Smooth muscle cell (in vitro differentiated cells): Measurements from ENCODE around the gene MEFV. TPM values are rescaled to one million over a fixed set of nuclear protein-coding genes. Genes with fewer than 3 reads are reported as not detected.

Source experiments
- DNase-seq: peaks from one replicate; lab custom pipeline; 2025; ENCODE audit not compliant: unreplicated experiment; lab: John Stamatoyannopoulos, UW
- H2AFZ ChIP-seq: fragments of 200-600 bp; sonication (generic); 2 replicates; pipeline ENCODE4 v1.6.0; 2016; ENCODE audit warnings: antibody characterized with exemption, low read depth, mild to moderate bottlenecking
- H3F3A ChIP-seq: fragments of 200-600 bp; sonication (generic); 2 replicates; pipeline ENCODE4 v1.6.0; 2017; ENCODE audit warnings: antibody characterized with exemption, low read depth
- H3K27ac ChIP-seq: fragments of 200-600 bp; sonication (generic); 2 replicates; pipeline ENCODE4 v1.5.1; 2016; ENCODE audit warnings: low read depth, mild to moderate bottlenecking
- H3K27me3 ChIP-seq: fragments of 200-600 bp; sonication (generic); 2 replicates; pipeline ENCODE4 v1.6.1; 2016; ENCODE audit warnings: low read depth, mild to moderate bottlenecking
- H3K36me3 ChIP-seq: fragments of 200-600 bp; sonication (generic); 2 replicates; pipeline ENCODE4 v1.5.1; 2016; ENCODE audit warnings: low read depth
- H3K4me1 ChIP-seq: fragments of 200-600 bp; sonication (generic); 2 replicates; pipeline ENCODE4 v1.5.1; 2016; ENCODE audit warnings: low read depth
- H3K4me2 ChIP-seq: fragments of 200-600 bp; sonication (generic); 2 replicates; pipeline ENCODE4 v1.6.0; 2016; ENCODE audit warnings: mild to moderate bottlenecking
- H3K4me3 ChIP-seq: fragments of 200-600 bp; sonication (generic); 2 replicates; pipeline ENCODE4 v1.5.1; 2016; ENCODE audit warnings: mild to moderate bottlenecking
- H3K79me2 ChIP-seq: fragments of 200-600 bp; sonication (generic); 2 replicates; pipeline ENCODE4 v1.6.0; 2016; ENCODE audit warnings: low read depth, mild to moderate bottlenecking
- H3K9ac ChIP-seq: fragments of 200-600 bp; sonication (generic); 2 replicates; pipeline ENCODE4 v1.6.0; 2016; ENCODE audit warnings: low read depth
- H3K9me3 ChIP-seq: fragments of 200-600 bp; sonication (generic); replicated peaks from 2 replicates; pipeline ENCODE4 v1.5.1; 2016; ENCODE audit warnings: low read depth
- H4K20me1 ChIP-seq: fragments of 200-600 bp; sonication (generic); 2 replicates; pipeline ENCODE4 v1.6.0; 2016; ENCODE audit warnings: low read depth
- CTCF ChIP-seq: fragments of 200-600 bp; sonication (generic); IDR thresholded peaks from 2 replicates; pipeline ENCODE4 v1.5.1; 2017; ENCODE audit warnings: borderline replicate concordance, mild to moderate bottlenecking, antibody characterized with exemption; ENCODE audit not compliant: insufficient read depth, poor library complexity, severe bottlenecking
- WGBS: methylation state at CpG from one replicate; pipeline ENCODE4 v1.1.7; 2016; ENCODE audit warnings: low lambda C conversion rate; 5-methylcytosine and 5-hydroxymethylcytosine counted together
- polyA plus RNA-seq: library from polyadenylated mRNA; unstranded; fragments of >200 nt; fragmentation: Nextera tagmentation; extraction: Ambion mirVana; gene quantifications from 2 replicates; pipeline ENCODE4 v1.2.1, GENCODE V29; 2016
- total RNA-seq: library from RNA; depleted of rRNA; stranded (reverse); fragments of >200 nt; gene quantifications from 2 replicates; pipeline ENCODE4 v1.2.3, GENCODE V29; 2014

The MEFV gene
- total and polyA plus RNA-seq, 2 experiments from 2014 or later: not detected

GRCh38 chr16:3195975-3196374, 60.5 kb downstream of the MEFV start:
- H3K4me1 ChIP-seq: peaks cover 1% of the 10 kb centered on the region
- no peaks in the 10 kb centered on the region for H3K9me3 ChIP-seq
- no peak overlapping the region for H3K9ac ChIP-seq
- peaks cover 25% of the 10 kb centered on the region for H3K27me3 ChIP-seq
- no peak for TF ChIP-seq CTCF
- H3K27ac ChIP-seq: no peak overlapping the region
- no peaks in the 10 kb centered on the region for H3K79me2 ChIP-seq
- 66% methylated on average over 10 of the region's 10 CpGs for WGBS
- no peak overlapping the region for H3K4me3 ChIP-seq
- no peak for DNase-seq
- no peak overlapping the region for H3K4me2 ChIP-seq
- no peaks in the 10 kb centered on the region for H3K36me3 ChIP-seq
- no peak overlapping the region for H2AFZ ChIP-seq
- peaks cover 4% of the 10 kb centered on the region for H3F3A ChIP-seq
- no peaks in the 10 kb centered on the region for H4K20me1 ChIP-seq

GRCh38 chr16:3194792-3195191, 61.6 kb downstream of the MEFV start:
- no peak overlapping the region for H3K4me2 ChIP-seq
- no peaks in the 10 kb centered on the region for H3K79me2 ChIP-seq
- no peaks in the 10 kb centered on the region for H4K20me1 ChIP-seq
- no peak overlapping the region for H3K4me3 ChIP-seq
- H2AFZ ChIP-seq: no peak overlapping the region
- no peaks in the 10 kb centered on the region for H3K9me3 ChIP-seq
- H3K36me3 ChIP-seq: no peaks in the 10 kb centered on the region
- H3K4me1 ChIP-seq: peaks cover 5% of the 10 kb centered on the region
- WGBS: 90% methylated on average over 20 of the region's 20 CpGs
- no peak overlapping the region for H3K27ac ChIP-seq
- H3F3A ChIP-seq: peaks cover 5% of the 10 kb centered on the region
- no peak for TF ChIP-seq CTCF
- no peak overlapping the region for H3K9ac ChIP-seq
- DNase-seq: no peak
- H3K27me3 ChIP-seq: peaks cover 29% of the 10 kb centered on the region

DNA sequence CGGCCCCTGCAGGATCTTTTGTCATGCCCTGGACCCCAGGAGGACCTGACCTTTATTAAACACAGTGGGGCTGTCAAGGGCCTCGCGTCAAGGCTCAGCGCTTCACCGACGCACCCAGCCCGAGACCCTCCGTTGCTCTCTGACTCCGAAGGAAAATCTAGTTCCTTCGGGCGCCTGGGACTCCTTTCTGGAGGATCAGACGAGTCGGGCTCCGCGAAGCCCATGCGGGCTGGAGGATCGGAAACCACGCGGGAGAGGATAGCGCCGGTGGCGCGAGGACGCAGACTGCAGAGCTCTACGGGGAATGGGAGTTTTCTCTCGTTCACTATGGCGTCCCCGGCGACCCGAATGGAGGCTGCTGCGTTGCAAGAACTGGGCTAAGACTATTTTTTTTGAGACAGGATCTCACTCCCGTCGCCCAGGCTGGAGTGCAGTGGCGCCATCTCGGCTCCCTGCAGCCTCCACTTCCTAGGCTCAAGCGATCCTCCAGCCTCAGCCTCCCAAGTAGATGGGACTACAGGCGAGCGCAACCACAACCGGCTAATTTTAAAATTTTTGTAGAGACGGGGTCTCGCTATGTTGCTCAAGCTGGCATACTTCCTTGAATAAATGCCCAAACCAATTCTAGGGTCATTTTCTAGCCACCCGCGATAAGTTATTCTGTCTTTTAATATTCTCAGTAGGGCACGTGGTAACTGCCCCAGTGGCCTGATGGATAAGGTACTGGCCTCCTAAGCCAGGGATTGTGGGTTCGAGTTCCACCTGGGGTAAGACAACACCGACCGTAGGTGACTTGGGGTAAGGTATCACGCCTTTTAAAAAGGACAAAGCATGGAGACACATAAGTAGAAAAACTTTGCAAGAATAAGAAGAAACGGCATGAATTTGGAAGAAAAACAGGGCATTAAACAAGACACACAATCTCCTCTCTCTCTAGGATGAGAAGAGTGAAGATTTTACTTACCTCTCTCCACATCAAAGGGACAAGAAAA, 62.9 kb downstream of the MEFV start:
- Histone ChIP-seq H3K27me3 (peaks cover 29% of the 10 kb centered on the region), H3K4me1 (peaks cover 5% of the 10 kb centered on the region), H3K36me3 (no peaks in the 10 kb centered on the region), H3K9ac (no peak overlapping the region), H3K4me3 (no peak overlapping the region), H4K20me1 (no peaks in the 10 kb centered on the region), H3K4me2 (no peak overlapping the region), H3K27ac (no peak overlapping the region), H3F3A (peaks cover 5% of the 10 kb centered on the region), H2AFZ (no peak overlapping the region), H3K79me2 (no peaks in the 10 kb centered on the region), H3K9me3 (no peaks in the 10 kb centered on the region)
- DNase-seq: no peak
- WGBS: 90% methylated on average over 49 of the region's 49 CpGs
- TF ChIP-seq CTCF: no peak
